C4-2B (cell line): ENCODE data around the gene AIFM1.

ENCODE experiments used
- CTCF ChIP-seq: fragments of 450-650 bp; conservative IDR thresholded peaks from 2 replicates; pipeline ENCODE4 v1.5.1; 2017; ENCODE audit warnings: mild to moderate bottlenecking
- ZFX ChIP-seq: fragments of 450-650 bp; IDR thresholded peaks from 2 replicates; pipeline ENCODE4 v1.6.1; 2017

DNA sequence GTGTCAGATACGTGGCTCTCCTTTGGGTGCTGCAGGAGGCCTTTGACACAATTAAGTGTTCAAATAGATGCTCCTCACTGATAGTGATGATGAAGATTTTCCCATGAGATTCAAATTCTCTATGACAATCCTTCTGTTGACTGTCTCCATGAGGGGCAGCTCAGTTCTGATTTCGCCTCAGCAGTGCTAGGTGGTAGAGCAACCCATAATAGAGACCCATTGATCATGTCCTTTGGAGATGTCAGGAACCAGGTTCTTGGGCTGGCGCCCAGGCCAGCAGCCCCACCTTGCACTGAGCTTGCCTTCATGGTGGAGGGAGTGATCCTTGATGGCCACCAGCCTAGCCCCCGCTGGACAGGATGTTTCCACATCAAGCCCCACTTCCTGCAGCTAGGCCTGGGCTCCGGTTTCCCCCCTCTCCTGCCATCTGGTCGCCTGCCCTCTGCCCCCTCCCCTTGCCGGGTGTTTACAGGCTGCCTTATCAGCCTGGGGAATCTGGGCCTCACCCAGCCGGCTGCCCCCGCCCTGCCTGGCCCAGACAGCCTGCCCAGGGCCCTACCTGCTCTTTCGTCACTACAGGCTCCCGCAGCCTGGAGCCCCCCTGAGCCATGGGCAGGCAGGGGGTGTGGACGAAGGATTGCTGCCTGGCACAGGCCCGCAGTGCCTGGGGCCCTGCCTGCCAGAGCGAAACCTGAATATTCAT, 68.0 kb downstream of the AIFM1 start:
- TF ChIP-seq CTCF (no peak), ZFX (no peak)
